NCI-H1694 (cell line): ENCODE measurements around the gene SINHCAF.

Experiments used
- DNase-seq: peaks from one replicate; lab custom pipeline; 2025; lab: John Stamatoyannopoulos, UW

The SINHCAF gene

DNA sequence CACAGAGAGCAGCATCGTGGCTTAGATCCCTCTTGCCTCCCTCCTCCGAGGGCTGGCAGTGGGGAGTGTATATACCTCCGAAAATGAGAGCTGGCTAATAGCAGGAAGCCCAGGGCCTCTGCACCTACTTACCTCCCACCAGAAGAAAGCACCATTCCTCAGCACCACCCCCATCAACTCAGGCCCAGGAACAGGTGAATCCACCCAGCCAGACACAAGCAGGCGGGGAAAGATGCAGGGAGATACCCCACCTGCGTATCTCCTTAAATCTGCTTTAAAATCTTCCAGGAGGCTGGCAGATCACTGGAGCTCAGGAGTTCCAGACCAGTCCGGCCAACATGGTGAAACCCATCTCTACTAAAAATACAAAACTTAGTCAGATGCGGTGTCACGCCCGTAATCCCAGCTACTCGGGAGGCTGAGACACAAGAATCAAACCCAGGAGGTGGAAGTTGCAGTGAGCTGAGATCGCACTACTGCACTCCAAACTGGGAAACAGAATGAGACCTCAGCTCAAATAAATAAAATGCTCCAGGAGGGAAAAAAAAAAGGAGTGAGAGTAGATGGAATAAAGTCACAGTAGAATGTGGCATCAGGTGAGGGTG lies 93.5 kb downstream of the SINHCAF start:
- DNase-seq: no peak

DNA sequence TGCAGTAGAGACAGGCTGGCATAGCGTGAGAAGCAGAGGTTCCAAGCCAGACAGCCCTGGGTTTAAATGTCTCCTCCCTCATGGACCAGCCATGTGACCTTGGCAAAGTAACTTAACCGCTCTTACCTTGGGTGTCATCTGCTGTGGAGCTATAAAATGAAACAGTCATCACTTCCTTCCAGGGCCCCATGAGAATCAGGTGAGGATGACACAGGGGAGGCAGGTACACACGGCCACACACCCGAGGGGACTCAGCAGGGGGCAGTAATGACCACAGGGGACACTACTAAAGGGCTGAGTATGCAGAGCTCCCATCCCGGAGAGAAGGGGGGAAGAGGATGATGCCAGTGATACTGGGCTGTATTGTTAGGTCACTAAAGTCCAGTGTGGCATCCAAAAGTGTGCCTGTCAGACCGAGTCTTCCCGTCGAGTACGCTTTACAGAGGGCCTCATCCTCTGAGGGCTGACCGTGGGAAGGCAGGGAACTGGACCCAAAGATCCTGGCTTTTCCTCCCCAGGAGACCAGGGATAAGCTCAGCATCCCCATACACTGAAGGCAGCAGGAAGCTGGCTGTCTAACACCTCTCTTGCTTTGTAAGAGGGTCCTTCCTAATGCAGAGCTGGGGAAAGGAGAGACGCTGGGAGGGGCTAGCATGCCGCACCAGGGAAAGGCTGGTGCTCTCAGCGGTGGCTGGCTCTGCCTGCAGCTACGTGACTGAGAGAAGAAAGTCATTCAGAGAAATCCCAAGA lies 94.2 kb downstream of the SINHCAF start:
- DNase-seq: no peak
